Tibial nerve (tissue), 4 donors: ENCODE results near the gene ABCC8. TPM values are rescaled to one million over a fixed set of nuclear protein-coding genes. Genes with fewer than 3 reads are reported as not detected.

Experiments used
- DNase-seq, 2 donors: peaks; one replicate each; pipeline ENCODE4 v3.0.0-alpha.2; 2019; ENCODE audit warnings: low spot score in 2 of 2
- H3K27ac ChIP-seq, 4 donors: fragments of 200-600 bp; sonication (generic) in 3 of 4; one replicate each; pipeline ENCODE4 v1.5.1; 2017 to 2019; ENCODE audit warnings: mild to moderate bottlenecking in 1 of 4
- H3K27me3 ChIP-seq, 2 donors: fragments of 200-600 bp; sonication (generic) in 1 of 2; one replicate each; pipeline versions ENCODE4 v1.5.1 to v1.6.0; 2017 to 2019
- H3K36me3 ChIP-seq, 3 donors: fragments of 200-600 bp; sonication (generic); one replicate each; pipeline ENCODE4 v1.5.1; 2018 to 2019
- H3K4me1 ChIP-seq, 4 donors: fragments of 200-600 bp; sonication (generic) in 3 of 4; one replicate each; pipeline ENCODE4 v1.5.1; 2017 to 2019
- H3K4me3 ChIP-seq, 4 donors: fragments of 200-600 bp; sonication (generic) in 3 of 4; one replicate each; pipeline ENCODE4 v1.5.1; 2017 to 2019; ENCODE audit warnings: mild to moderate bottlenecking in 1 of 4, moderate library complexity in 1 of 4
- H3K9me3 ChIP-seq, 4 donors: fragments of 200-600 bp; sonication (generic) in 3 of 4; one replicate each; pipeline ENCODE4 v1.5.1; 2017 to 2019
- EP300 ChIP-seq, 2 donors: sonication (generic); formaldehyde crosslinking; IDR thresholded peaks; one replicate each; pipeline ENCODE4 v1.6.1; 2017; ENCODE audit warnings: antibody characterized with exemption in 2 of 2, mild to moderate bottlenecking in 1 of 2
- POLR2A ChIP-seq, 2 donors: fragments of 450-650 bp; IDR thresholded peaks; one replicate each; pipeline ENCODE4 v1.6.1; 2017; ENCODE audit warnings: antibody characterized with exemption in 2 of 2, mild to moderate bottlenecking in 2 of 2, moderate library complexity in 2 of 2
- WGBS, 2 donors: methylation state at CpG; one replicate each; pipeline ENCODE4 v1.1.5; 2018; 5-methylcytosine and 5-hydroxymethylcytosine counted together
- total RNA-seq, 4 donors: library from RNA; depleted of rRNA; stranded (reverse); fragments of >200 nt; gene quantifications; one replicate each; pipeline ENCODE4 v1.1.0, GENCODE V29; 2016
- TF ChIP-seq, protein P1 (sequence below), 5 experiments: fragments of 200-600 bp in 3 of 5; fragments of 450-650 bp in 2 of 5; sonication (generic) in 3 of 5; IDR thresholded peaks; one replicate each; pipeline ENCODE4 v1.5.1; 2016 to 2019; ENCODE audit warnings: antibody characterized with exemption in 5 of 5, mild to moderate bottlenecking in 3 of 5, moderate library complexity in 2 of 5

Gene ABCC8
- total RNA-seq, 4 donors from 2014 or later = 1.3 to 8.6 (median 5.1) TPM

DNA sequence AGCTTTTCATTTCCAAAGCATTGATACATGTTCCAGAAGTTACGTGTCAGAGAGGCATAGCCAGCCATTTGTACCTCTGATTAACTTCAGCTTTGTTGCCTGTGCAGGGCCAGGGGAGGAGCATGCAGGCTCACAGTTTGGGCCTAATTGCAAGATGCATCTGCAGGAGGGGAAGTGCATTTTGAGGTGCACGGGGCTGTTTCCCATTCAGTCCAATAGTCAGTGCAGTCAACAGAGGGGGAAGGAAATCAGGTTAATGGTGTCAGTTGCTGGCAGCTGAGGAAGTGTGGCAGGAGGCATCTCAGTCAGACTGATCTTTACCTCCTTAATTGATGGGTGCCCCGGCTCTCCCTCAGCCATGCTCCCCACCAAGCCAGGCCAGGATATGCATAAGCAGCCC is 39.3 kb downstream of the ABCC8 start:
- 65 to 82% methylated on average over 3 of the region's 3 CpGs for WGBS, 2 donors
- Histone ChIP-seq H3K36me3 (no peaks in the 10 kb centered on the region), H3K4me1 (peaks cover 0 to 12% (median 0%) of the 10 kb centered on the region in 4 donors), H3K4me3 (no peak overlapping the region), H3K27me3 (no peaks in the 10 kb centered on the region), H3K27ac (no peak overlapping the region), H3K9me3 (no peaks in the 10 kb centered on the region)
- TF ChIP-seq, protein P1, sequence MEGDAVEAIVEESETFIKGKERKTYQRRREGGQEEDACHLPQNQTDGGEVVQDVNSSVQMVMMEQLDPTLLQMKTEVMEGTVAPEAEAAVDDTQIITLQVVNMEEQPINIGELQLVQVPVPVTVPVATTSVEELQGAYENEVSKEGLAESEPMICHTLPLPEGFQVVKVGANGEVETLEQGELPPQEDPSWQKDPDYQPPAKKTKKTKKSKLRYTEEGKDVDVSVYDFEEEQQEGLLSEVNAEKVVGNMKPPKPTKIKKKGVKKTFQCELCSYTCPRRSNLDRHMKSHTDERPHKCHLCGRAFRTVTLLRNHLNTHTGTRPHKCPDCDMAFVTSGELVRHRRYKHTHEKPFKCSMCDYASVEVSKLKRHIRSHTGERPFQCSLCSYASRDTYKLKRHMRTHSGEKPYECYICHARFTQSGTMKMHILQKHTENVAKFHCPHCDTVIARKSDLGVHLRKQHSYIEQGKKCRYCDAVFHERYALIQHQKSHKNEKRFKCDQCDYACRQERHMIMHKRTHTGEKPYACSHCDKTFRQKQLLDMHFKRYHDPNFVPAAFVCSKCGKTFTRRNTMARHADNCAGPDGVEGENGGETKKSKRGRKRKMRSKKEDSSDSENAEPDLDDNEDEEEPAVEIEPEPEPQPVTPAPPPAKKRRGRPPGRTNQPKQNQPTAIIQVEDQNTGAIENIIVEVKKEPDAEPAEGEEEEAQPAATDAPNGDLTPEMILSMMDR (IDR thresholded peaks at IDR 0.05) = no peak
- TF ChIP-seq POLR2A (IDR thresholded peaks at IDR 0.05) = no peak
- TF ChIP-seq EP300 (IDR thresholded peaks at IDR 0.05) = no peak
- DNase-seq = no peak

DNA sequence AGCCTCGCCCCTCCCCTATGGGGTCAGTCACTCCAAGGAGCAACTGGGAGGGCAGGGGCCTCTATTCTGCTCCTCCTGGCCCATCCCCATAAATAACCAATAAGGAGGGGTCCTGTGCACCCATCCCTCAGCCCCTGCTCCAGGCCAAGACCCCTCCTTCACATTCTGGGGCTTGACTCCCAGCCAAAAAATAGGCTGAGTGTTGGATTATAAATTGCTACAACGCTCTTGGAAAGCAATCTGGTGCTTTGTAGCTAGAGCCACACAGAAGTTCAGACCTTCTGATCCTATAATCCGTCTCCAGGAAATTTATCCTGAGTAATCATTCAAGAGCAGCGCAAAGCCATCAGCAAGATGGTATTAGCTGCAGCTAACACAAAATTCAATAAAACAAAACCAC is 42.5 kb downstream of the ABCC8 start:
- no peak for DNase-seq
- H3K4me3 ChIP-seq = no peak overlapping the region
- H3K36me3 ChIP-seq = no peaks in the 10 kb centered on the region
- peak overlapping the region in 1 of 4 donors; percentile 51 for H3K27ac ChIP-seq
- H3K9me3 ChIP-seq = no peaks in the 10 kb centered on the region
- TF ChIP-seq POLR2A (IDR thresholded peaks at IDR 0.05) (no peak), EP300 (IDR thresholded peaks at IDR 0.05) (no peak)
- TF ChIP-seq, protein P1 (IDR thresholded peaks at IDR 0.05) = no peak
- no peaks in the 10 kb centered on the region for H3K27me3 ChIP-seq
- 64 to 65% methylated on average over 4 of the region's 4 CpGs for WGBS, 2 donors
- H3K4me1 ChIP-seq = peaks cover 0 to 26% (median 0%) of the 10 kb centered on the region in 4 donors

DNA sequence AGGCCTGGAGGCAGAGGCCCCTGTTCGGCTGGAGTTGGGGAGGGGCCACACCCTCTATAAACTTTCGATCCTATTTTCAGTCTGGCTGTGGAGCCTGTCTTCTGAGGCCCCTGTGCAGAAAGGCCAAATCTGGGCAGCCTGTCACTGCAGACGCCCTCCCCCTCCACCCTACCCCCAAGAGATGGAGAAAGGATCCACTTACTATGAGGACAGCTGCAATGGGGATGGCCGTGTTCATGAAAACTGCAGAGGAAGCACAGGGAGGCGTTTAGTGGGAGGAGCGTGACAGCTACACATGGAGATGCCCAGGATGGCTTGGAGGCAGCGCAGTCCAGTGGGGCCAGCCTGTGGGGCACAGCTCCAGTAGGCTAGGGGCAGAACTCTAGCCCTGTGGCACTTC is 44.6 kb downstream of the ABCC8 start:
- Histone ChIP-seq H3K4me1 (peaks cover 0 to 26% (median 0%) of the 10 kb centered on the region in 4 donors), H3K27me3 (no peaks in the 10 kb centered on the region), H3K4me3 (no peak overlapping the region), H3K27ac (peak overlapping the region in 1 of 4 donors; percentile 2), H3K9me3 (no peaks in the 10 kb centered on the region), H3K36me3 (no peaks in the 10 kb centered on the region)
- DNase-seq = no peak
- WGBS, 2 donors = 35 to 52% methylated on average over 7 of the region's 7 CpGs
- no peak for TF ChIP-seq EP300 (IDR thresholded peaks at IDR 0.05)
- TF ChIP-seq POLR2A (IDR thresholded peaks at IDR 0.05) = no peak
- TF ChIP-seq, protein P1 (IDR thresholded peaks at IDR 0.05) = no peak

DNA sequence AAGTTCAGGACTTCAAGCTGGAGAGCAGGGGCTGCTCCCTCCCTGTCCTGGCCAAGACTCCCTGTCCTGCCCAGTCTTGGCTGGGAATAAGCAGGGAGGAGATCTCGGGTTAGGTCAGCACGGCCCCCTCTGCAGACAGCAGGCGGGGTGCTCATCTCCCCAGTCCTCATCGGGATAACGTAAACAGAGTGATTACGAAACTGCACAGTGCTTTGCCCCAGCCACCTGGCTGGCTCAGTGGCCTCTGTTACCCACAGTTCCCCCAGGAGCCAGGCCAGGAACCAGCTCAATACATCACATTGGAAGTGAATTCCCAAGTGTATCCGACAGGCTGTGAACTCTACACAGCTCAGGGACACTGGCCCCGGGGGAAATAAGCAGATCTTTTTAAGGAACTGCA is 45.5 kb downstream of the ABCC8 start:
- H3K4me3 ChIP-seq = no peak overlapping the region
- H3K4me1 ChIP-seq = peaks cover 0 to 26% (median 0%) of the 10 kb centered on the region in 4 donors
- DNase-seq = no peak
- TF ChIP-seq, protein P1 (IDR thresholded peaks at IDR 0.05) = no peak
- TF ChIP-seq POLR2A (IDR thresholded peaks at IDR 0.05) (no peak), EP300 (IDR thresholded peaks at IDR 0.05) (no peak)
- H3K36me3 ChIP-seq = no peaks in the 10 kb centered on the region
- 51 to 55% methylated on average over 8 of the region's 8 CpGs for WGBS, 2 donors
- peak overlapping the region in 1 of 4 donors; percentile 52 for H3K27ac ChIP-seq
- no peaks in the 10 kb centered on the region for H3K9me3 ChIP-seq
- no peaks in the 10 kb centered on the region for H3K27me3 ChIP-seq

DNA sequence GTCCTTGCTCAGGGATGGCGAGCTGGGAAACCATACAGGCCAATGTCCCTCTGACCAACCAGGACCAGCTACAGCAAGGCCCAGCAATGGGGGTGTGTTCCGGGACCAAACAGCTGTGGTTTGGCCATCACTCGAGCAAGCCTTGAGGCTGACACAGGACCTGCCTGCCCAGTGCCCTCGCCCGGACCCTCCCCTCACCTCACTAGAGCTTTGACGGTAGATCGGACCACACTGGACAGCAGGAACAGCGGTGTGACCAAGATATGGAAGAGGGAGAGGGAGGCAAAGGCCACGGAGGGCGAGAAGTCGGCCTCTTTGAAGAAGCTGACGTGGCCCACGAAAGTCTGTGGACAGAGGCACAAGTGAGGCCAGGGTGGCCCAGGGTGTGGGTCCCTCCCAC is 46.0 kb downstream of the ABCC8 start:
- Histone ChIP-seq H3K4me3 (no peak overlapping the region), H3K27ac (no peak overlapping the region), H3K27me3 (no peaks in the 10 kb centered on the region), H3K36me3 (no peaks in the 10 kb centered on the region), H3K9me3 (no peaks in the 10 kb centered on the region), H3K4me1 (peaks cover 0 to 26% (median 0%) of the 10 kb centered on the region in 4 donors)
- WGBS, 2 donors = 86 to 95% methylated on average over 13 of the region's 13 CpGs
- DNase-seq = no peak
- no peak for TF ChIP-seq EP300 (IDR thresholded peaks at IDR 0.05)
- TF ChIP-seq, protein P1 (IDR thresholded peaks at IDR 0.05) = no peak
- TF ChIP-seq POLR2A (IDR thresholded peaks at IDR 0.05) = no peak
